HEK293 (cell line): Measurements from ENCODE around the gene PDE10A.

Experiments
- CTCF ChIA-PET: fragments of 350-600 bp; formaldehyde crosslinking; extraction: SDS; loops from one replicate; lab custom pipeline; 2021; ENCODE audit warnings: antibody characterized with exemption; lab: Yijun Ruan, JAX
- POLR2A ChIA-PET: fragments of 300-600 bp; formaldehyde crosslinking; extraction: SDS; loops from one replicate; lab custom pipeline; 2020; ENCODE audit warnings: antibody characterized with exemption, inconsistent platforms; lab: Yijun Ruan, JAX
- H3K27ac ChIP-seq: fragments of 200-500 bp; sonication (Bioruptor generic); 2 replicates; pipeline ENCODE4 v1.5.1; 2014; ENCODE audit warnings: low read depth, low read length, control low read depth, inconsistent platforms; ENCODE audit errors: extremely low read depth
- H3K36me3 ChIP-seq, 2 experiments: fragments of 200-500 bp in 1 of 2; sonication (Bioruptor generic) in 1 of 2; 1 replicate in 1 of 2; 2 replicates in 1 of 2; pipeline ENCODE4 v1.5.1; 2014 to 2017; ENCODE audit warnings: inconsistent platforms in 2 of 2, low read length in 2 of 2; ENCODE audit not compliant: control insufficient read depth in 2 of 2, insufficient read depth in 1 of 2
- H3K4me1 ChIP-seq: fragments of 200-500 bp; sonication (Bioruptor generic); 2 replicates; pipeline ENCODE4 v1.5.1; 2014; ENCODE audit warnings: mild to moderate bottlenecking, low read length, inconsistent platforms; ENCODE audit not compliant: control insufficient read depth, insufficient read depth
- H3K4me3 ChIP-seq: 2 replicates; pipeline ENCODE4 v1.5.1; 2011; ENCODE audit warnings: low read depth, mild to moderate bottlenecking, control low read depth, low read length, moderate library complexity
- H3K9me3 ChIP-seq: fragments of 200-500 bp; sonication (Bioruptor generic); 2 replicates; pipeline ENCODE4 v1.5.1; 2014; ENCODE audit warnings: low read depth, low read length, inconsistent platforms; ENCODE audit not compliant: control insufficient read depth, insufficient read depth
- BCL11A ChIP-seq: fragments of 450-650 bp; formaldehyde crosslinking; IDR thresholded peaks from 2 replicates; pipeline ENCODE4 v1.5.1; 2016; ENCODE audit warnings: low read depth, missing biosample characterization, missing genetic modification characterization
- GLI2 ChIP-seq: fragments of 450-650 bp; formaldehyde crosslinking; IDR thresholded peaks from 2 replicates; pipeline ENCODE4; 2017; ENCODE audit warnings: missing biosample characterization, missing genetic modification characterization, low read depth, borderline replicate concordance
- HOXC10 ChIP-seq: sonication (generic); formaldehyde crosslinking; IDR thresholded peaks from 2 replicates; pipeline ENCODE4 v1.8.1; 2023; ENCODE audit warnings: mild to moderate bottlenecking, missing genetic modification reagents
- HOXD13 ChIP-seq: sonication (generic); formaldehyde crosslinking; IDR thresholded peaks from 2 replicates; pipeline ENCODE4 v1.8.0; 2022; ENCODE audit warnings: missing genetic modification reagents, borderline replicate concordance
- REPIN1 ChIP-seq: fragments of 450-650 bp; formaldehyde crosslinking; IDR thresholded peaks from 2 replicates; pipeline ENCODE4 v1.5.1; 2017; ENCODE audit warnings: missing biosample characterization, missing genetic modification characterization, low read depth
- SP7 ChIP-seq: fragments of 450-650 bp; formaldehyde crosslinking; IDR thresholded peaks from 2 replicates; pipeline ENCODE4 v1.5.1; 2016; ENCODE audit warnings: missing biosample characterization, missing genetic modification characterization
- ZBTB48 ChIP-seq: fragments of 450-650 bp; formaldehyde crosslinking; IDR thresholded peaks from 2 replicates; pipeline ENCODE4 v1.5.1; 2016; ENCODE audit warnings: missing biosample characterization, missing genetic modification characterization
- ZBTB8A ChIP-seq: fragments of 450-650 bp; formaldehyde crosslinking; IDR thresholded peaks from 2 replicates; pipeline ENCODE4 v1.5.1; 2016; ENCODE audit warnings: missing biosample characterization, missing genetic modification characterization
- ZIC2 ChIP-seq: fragments of 450-650 bp; formaldehyde crosslinking; IDR thresholded peaks from 2 replicates; pipeline ENCODE4 v1.5.1; 2016; ENCODE audit warnings: missing biosample characterization, missing genetic modification characterization
- ZNF2 ChIP-seq: fragments of 450-650 bp; formaldehyde crosslinking; IDR thresholded peaks from 2 replicates; pipeline ENCODE4 v1.5.1; 2016; ENCODE audit warnings: missing biosample characterization, missing genetic modification characterization
- ZNF221 ChIP-seq: fragments of 450-650 bp; formaldehyde crosslinking; IDR thresholded peaks from 2 replicates; pipeline ENCODE4 v1.5.1; 2017; ENCODE audit warnings: missing biosample characterization, missing genetic modification characterization, borderline replicate concordance
- ZNF23 ChIP-seq: fragments of 450-650 bp; formaldehyde crosslinking; IDR thresholded peaks from 2 replicates; pipeline ENCODE4 v1.5.1; 2016; ENCODE audit warnings: missing biosample characterization, missing genetic modification characterization, borderline replicate concordance
- ZNF302 ChIP-seq: fragments of 450-650 bp; formaldehyde crosslinking; IDR thresholded peaks from 2 replicates; pipeline ENCODE4 v1.5.1; 2016; ENCODE audit warnings: missing biosample characterization, missing genetic modification characterization, low read depth
- ZNF324 ChIP-seq: fragments of 450-650 bp; formaldehyde crosslinking; IDR thresholded peaks from 2 replicates; pipeline ENCODE4 v1.5.1; 2016; ENCODE audit warnings: missing biosample characterization, missing genetic modification characterization
- ZNF391 ChIP-seq: fragments of 450-650 bp; formaldehyde crosslinking; IDR thresholded peaks from 2 replicates; pipeline ENCODE4 v1.5.1; 2016; ENCODE audit warnings: low read depth, missing biosample characterization, missing genetic modification characterization, borderline replicate concordance
- ZNF394 ChIP-seq: fragments of 450-650 bp; formaldehyde crosslinking; IDR thresholded peaks from 2 replicates; pipeline ENCODE4 v1.5.1; 2016; ENCODE audit warnings: missing biosample characterization, missing genetic modification characterization, mild to moderate bottlenecking, moderate library complexity, borderline replicate concordance
- ZNF404 ChIP-seq: fragments of 450-650 bp; formaldehyde crosslinking; IDR thresholded peaks from 2 replicates; pipeline ENCODE4 v1.5.1; 2017; ENCODE audit warnings: missing biosample characterization, missing genetic modification characterization
- ZNF416 ChIP-seq: fragments of 450-650 bp; formaldehyde crosslinking; IDR thresholded peaks from 2 replicates; pipeline ENCODE4 v1.5.1; 2016; ENCODE audit warnings: missing biosample characterization, missing genetic modification characterization
- ZNF449 ChIP-seq: fragments of 450-650 bp; formaldehyde crosslinking; IDR thresholded peaks from 2 replicates; pipeline ENCODE4 v1.5.1; 2017; ENCODE audit warnings: missing biosample characterization, mild to moderate bottlenecking, missing genetic modification characterization, moderate library complexity
- ZNF501 ChIP-seq: fragments of 450-650 bp; formaldehyde crosslinking; IDR thresholded peaks from 2 replicates; pipeline ENCODE4 v1.5.1; 2016; ENCODE audit warnings: missing biosample characterization, missing genetic modification characterization
- ZNF510 ChIP-seq: fragments of 450-650 bp; formaldehyde crosslinking; IDR thresholded peaks from 2 replicates; pipeline ENCODE4 v1.5.1; 2018; ENCODE audit warnings: mild to moderate bottlenecking, missing genetic modification characterization, missing biosample characterization; ENCODE audit not compliant: insufficient replicate concordance
- ZNF518A ChIP-seq: fragments of 450-650 bp; formaldehyde crosslinking; conservative IDR thresholded peaks from 2 replicates; pipeline ENCODE4 v1.5.1; 2016; ENCODE audit warnings: low read depth, missing biosample characterization, missing genetic modification characterization
- ZNF544 ChIP-seq: fragments of 450-650 bp; formaldehyde crosslinking; IDR thresholded peaks from 2 replicates; pipeline ENCODE4 v1.5.0; 2017; ENCODE audit warnings: missing biosample characterization, missing genetic modification characterization
- ZNF561 ChIP-seq: fragments of 450-650 bp; IDR thresholded peaks from 2 replicates; pipeline ENCODE4 v1.5.1; 2018; ENCODE audit warnings: missing biosample characterization, missing genetic modification characterization, borderline replicate concordance
- ZNF660 ChIP-seq: fragments of 450-650 bp; IDR thresholded peaks from 2 replicates; pipeline ENCODE4 v1.5.1; 2018; ENCODE audit warnings: missing biosample characterization, mild to moderate bottlenecking, missing genetic modification characterization
- ZNF785 ChIP-seq: fragments of 450-650 bp; formaldehyde crosslinking; IDR thresholded peaks from 2 replicates; pipeline ENCODE4 v1.5.1; 2016; ENCODE audit warnings: missing biosample characterization, missing genetic modification characterization
- ZNF792 ChIP-seq: fragments of 450-650 bp; formaldehyde crosslinking; IDR thresholded peaks from 2 replicates; pipeline ENCODE4 v1.5.1; 2016; ENCODE audit warnings: missing biosample characterization, missing genetic modification characterization
- ZNF837 ChIP-seq: fragments of 450-650 bp; formaldehyde crosslinking; IDR thresholded peaks from 2 replicates; pipeline ENCODE4 v1.5.1; 2016; ENCODE audit warnings: missing biosample characterization, missing genetic modification characterization
- ZSCAN18 ChIP-seq: fragments of 450-650 bp; formaldehyde crosslinking; IDR thresholded peaks from 2 replicates; pipeline ENCODE4 v1.5.1; 2016; ENCODE audit warnings: missing biosample characterization, missing genetic modification characterization
- ZSCAN30 ChIP-seq: fragments of 450-650 bp; IDR thresholded peaks from 2 replicates; pipeline ENCODE4 v1.5.1; 2018; ENCODE audit warnings: missing biosample characterization, mild to moderate bottlenecking, missing genetic modification characterization, moderate library complexity

Gene PDE10A

GRCh38 chr6:165674155-165675029, 11.4 kb upstream of the PDE10A start:
- Histone ChIP-seq H3K27ac (peak overlapping the region; percentile 67), H3K4me3 (no peak overlapping the region), H3K9me3 (no peaks in the 10 kb centered on the region), H3K36me3 (no peaks in the 10 kb centered on the region), H3K4me1 (peaks cover 13% of the 10 kb centered on the region)
- ChIA-PET CTCF (interaction anchor here (0.6 to 0.7 kb wide), 3 partner anchors 11 to 115 kb away, joined by 3 read pairs; no protein-coding TSS in a partner anchor), POLR2A (interaction anchor here (0.9 kb wide), 1 partner anchor 25 kb away, joined by 3 read pairs; no protein-coding TSS in a partner anchor)
- peak; percentile 76; the same call in 1 of the 2 replicates for TF ChIP-seq ZNF561
- TF ChIP-seq BCL11A (tag by site-specific recombination): no peak
- no peak for TF ChIP-seq REPIN1
- no peak for TF ChIP-seq ZNF792 (tag by site-specific recombination)
- no peak for TF ChIP-seq ZNF785 (tag by site-specific recombination)
- peak; percentile 65 for TF ChIP-seq ZBTB48 (tag by site-specific recombination)
- TF ChIP-seq ZNF837 (tag by site-specific recombination): no peak
- no peak for TF ChIP-seq HOXD13 (CRISPR knock-in tag)
- peak; percentile 70 for TF ChIP-seq SP7 (tag by site-specific recombination)
- no peak for TF ChIP-seq ZNF302 (tag by site-specific recombination)
- TF ChIP-seq ZNF391: 0 out of 2 replicates have a peak, but pooled peaks have one; percentile 51
- TF ChIP-seq ZNF221 (tag by site-specific recombination): no peak
- TF ChIP-seq ZNF324 (tag by site-specific recombination): peak; percentile 19
- TF ChIP-seq ZIC2 (tag by site-specific recombination): peak; percentile 98
- peak; percentile 46; the same call in 1 of the 2 replicates for TF ChIP-seq ZNF501 (tag by site-specific recombination)
- TF ChIP-seq ZNF660: peak; percentile 72
- no peak for TF ChIP-seq ZNF544 (tag by site-specific recombination)
- no peak for TF ChIP-seq ZSCAN18
- TF ChIP-seq ZNF518A (tag by site-specific recombination): peak; percentile 68
- peak; percentile 65; the same call in 1 of the 2 replicates for TF ChIP-seq ZNF394 (tag by site-specific recombination)
- TF ChIP-seq ZNF404 (tag by site-specific recombination): no peak
- no peak for TF ChIP-seq ZNF23
- TF ChIP-seq ZNF449 (tag by site-specific recombination): 0 out of 2 replicates have a peak, but pooled peaks have one; percentile 35
- TF ChIP-seq ZNF2 (tag by site-specific recombination): peak; percentile 36; the same call in 1 of the 2 replicates
- peak; percentile 82 for TF ChIP-seq ZBTB8A (tag by site-specific recombination)
- no peak for TF ChIP-seq ZNF416 (tag by site-specific recombination)
- no peak for TF ChIP-seq HOXC10 (CRISPR knock-in tag)
- TF ChIP-seq ZSCAN30 (tag by site-specific recombination): peak; percentile 90
- TF ChIP-seq GLI2 (tag by site-specific recombination): 0 out of 2 replicates have a peak, but pooled peaks have one; percentile 16
- TF ChIP-seq ZNF510: no peak
